HG03280 (cell line): ENCODE measurements around the gene MCCC2.
"Not testable (repeated sequence)": the region's sequence is repeated elsewhere in the genome, so short reads cannot be mapped to it uniquely, and the experiment has no call there.

ENCODE experiments used
- ATAC-seq: cut with Tn5 transposase; IDR thresholded peaks from one replicate; pipeline ENCODE4 v1.9.1; 2021; ENCODE audit warnings: mild to moderate bottlenecking, moderate library complexity; ENCODE audit not compliant: unreplicated experiment

The MCCC2 gene

GRCh38 chr5:71658916-71659662 lies 71.9 kb downstream of the MCCC2 start:
- no peak for ATAC-seq

- ATAC-seq, result no peak
Observed at GRCh38 chr5:71662381-71662780, 75.2 kb downstream of the MCCC2 start.

GRCh38 chr5:71663191-71663969 lies 76.2 kb downstream of the MCCC2 start:
- ATAC-seq, result no peak

GRCh38 chr5:71664615-71665014 lies 77.5 kb downstream of the MCCC2 start:
- ATAC-seq, result not testable (repeated sequence)

- ATAC-seq, result no peak
Observed at GRCh38 chr5:71666321-71666720, 79.2 kb downstream of the MCCC2 start.

- no peak for ATAC-seq
Observed at GRCh38 chr5:71677977-71678376, 90.8 kb downstream of the MCCC2 start.

GRCh38 chr5:71679714-71680113 lies 92.6 kb downstream of the MCCC2 start:
- no peak for ATAC-seq

- no peak for ATAC-seq
Observed at GRCh38 chr5:71680510-71680909, 93.4 kb downstream of the MCCC2 start.

- ATAC-seq, result no peak
Observed at GRCh38 chr5:71681296-71681695, 94.2 kb downstream of the MCCC2 start.

GRCh38 chr5:71684309-71684708 lies 97.2 kb downstream of the MCCC2 start:
- no peak for ATAC-seq

GRCh38 chr5:71693828-71694427 lies 106.8 kb downstream of the MCCC2 start:
- no peak for ATAC-seq

- ATAC-seq, result no peak
Observed at GRCh38 chr5:71695071-71695470, 107.9 kb downstream of the MCCC2 start.

- ATAC-seq, result no peak
Observed at GRCh38 chr5:71695595-71695994, 108.5 kb downstream of the MCCC2 start.

- no peak for ATAC-seq
Observed at GRCh38 chr5:71697967-71698366, 110.8 kb downstream of the MCCC2 start.

GRCh38 chr5:71699233-71699632 lies 112.1 kb downstream of the MCCC2 start:
- ATAC-seq, result no peak

GRCh38 chr5:71699751-71700150 lies 112.6 kb downstream of the MCCC2 start:
- no peak for ATAC-seq

GRCh38 chr5:71700803-71701202 lies 113.7 kb downstream of the MCCC2 start:
- ATAC-seq, result no peak

- no peak for ATAC-seq
Observed at GRCh38 chr5:71701407-71701806, 114.3 kb downstream of the MCCC2 start.

GRCh38 chr5:71703941-71704340 lies 116.8 kb downstream of the MCCC2 start:
- ATAC-seq, result no peak

- no peak for ATAC-seq
Observed at GRCh38 chr5:71705421-71705820, 118.3 kb downstream of the MCCC2 start.

GRCh38 chr5:71706906-71707305 lies 119.8 kb downstream of the MCCC2 start:
- no peak for ATAC-seq
